HG03159 (cell line): ENCODE measurements around the gene NPVF.
A peak's percentile ranks its signal among the peaks of the same experiment; 100 is the strongest.

Source experiments
- ATAC-seq: cut with Tn5 transposase; IDR thresholded peaks from one replicate; pipeline ENCODE4 v1.9.1; 2021; ENCODE audit warnings: mild to moderate bottlenecking, moderate library complexity; ENCODE audit not compliant: unreplicated experiment

NPVF gene, protein sequence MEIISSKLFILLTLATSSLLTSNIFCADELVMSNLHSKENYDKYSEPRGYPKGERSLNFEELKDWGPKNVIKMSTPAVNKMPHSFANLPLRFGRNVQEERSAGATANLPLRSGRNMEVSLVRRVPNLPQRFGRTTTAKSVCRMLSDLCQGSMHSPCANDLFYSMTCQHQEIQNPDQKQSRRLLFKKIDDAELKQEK

GRCh38 chr7:25228386-25228785, at the start of gene NPVF:
NPVF (minus strand) TSS chr7:25228486; CDS start chr7:25228439, 47 bp downstream.
- ATAC-seq: no peak

DNA sequence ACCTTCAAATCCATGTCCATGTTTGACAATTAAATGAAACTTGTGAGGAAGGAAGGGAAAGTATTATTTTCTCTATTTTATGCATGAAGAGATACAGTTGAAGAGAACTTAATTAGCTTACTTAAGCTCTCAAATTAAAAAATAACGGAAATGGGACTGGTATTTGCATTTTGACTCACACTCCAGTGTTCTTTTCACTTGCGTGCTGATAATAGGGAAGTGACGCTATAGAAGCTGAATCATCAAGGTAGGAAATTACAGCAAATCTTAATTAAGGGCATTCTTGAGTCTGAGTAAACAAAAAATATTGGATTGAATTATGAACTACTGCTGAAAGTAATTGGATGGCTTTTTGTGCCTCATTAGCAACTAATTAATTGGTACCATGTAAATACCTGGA, 44.0 kb upstream of the NPVF start:
- ATAC-seq: no peak

DNA sequence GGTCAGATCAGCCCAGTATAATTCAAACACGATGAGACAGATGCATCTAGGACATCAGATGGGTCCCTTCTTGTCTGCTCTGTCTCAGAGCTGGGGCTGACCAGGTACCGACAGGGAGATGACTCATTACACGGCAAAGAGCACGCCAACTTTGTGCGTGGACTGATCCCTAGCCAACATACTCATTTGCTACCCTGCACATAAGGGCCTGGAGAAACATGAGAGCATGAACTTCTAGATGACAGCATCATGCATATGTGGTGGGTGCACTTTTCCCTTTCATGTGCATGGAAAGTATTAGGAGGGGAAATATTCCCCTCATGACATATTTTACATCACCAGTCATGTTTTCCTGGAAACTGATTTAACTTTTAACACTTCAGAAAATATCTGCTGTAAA, 35.1 kb upstream of the NPVF start:
- no peak for ATAC-seq

GRCh38 chr7:25262586-25262985, 34.3 kb upstream of the NPVF start:
- no peak for ATAC-seq

DNA sequence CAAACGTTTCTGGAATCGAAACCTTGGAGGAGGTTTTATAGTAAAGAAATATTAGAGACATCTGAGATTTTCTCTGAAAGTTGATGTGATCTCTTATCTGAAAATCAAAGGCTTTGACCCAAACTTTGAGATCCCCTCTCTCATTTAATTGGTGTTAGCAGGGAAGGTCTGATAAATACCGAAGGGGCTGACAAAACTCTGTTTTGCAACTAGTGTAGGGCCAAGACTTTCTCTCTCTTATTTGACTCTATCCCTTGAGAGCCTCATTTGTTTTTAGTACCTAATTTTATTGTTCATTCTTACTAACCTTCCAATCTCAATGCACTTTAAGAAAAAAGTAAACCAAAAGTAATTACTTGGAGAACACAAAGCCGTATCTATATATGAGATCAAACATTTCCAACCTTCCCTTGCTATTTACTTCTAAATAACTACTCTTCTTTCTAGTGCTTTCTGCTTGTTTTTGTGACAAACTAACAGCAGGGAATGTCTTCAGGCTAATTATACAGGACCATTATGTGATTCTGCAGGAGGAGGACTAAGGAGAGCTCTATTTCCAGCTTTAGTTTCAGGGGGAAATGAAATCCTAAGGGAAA, 33.4 kb upstream of the NPVF start:
- ATAC-seq: no peak

DNA sequence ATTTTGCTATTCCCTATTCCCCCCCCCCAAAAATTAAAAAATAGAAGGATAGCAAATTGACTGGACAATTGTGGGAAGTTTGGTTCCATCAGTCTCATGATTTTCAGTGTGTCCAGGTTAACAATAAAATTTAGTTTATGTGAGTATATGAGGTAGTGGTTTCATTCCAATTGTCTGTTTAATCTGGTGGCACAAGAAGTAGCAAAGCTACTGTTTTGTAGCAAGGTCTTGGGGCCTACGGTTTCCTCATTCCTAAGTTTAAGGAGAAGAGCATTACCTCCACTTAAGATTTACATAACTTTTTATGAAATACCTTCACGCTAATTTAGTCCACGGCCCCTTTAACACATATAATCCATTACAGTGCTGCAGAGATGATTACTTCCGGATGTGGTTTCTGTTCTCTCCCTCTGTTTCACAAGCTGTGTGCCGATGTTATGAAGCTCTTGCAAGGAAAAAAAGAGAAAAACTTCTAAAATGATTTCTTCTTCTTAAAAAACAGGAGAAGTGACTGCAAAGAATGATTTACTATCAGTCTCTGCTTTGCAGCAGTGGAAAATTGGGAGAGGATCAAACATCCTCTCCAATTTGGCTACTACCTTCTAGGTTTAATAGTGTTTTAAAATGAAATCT, 32.7 kb upstream of the NPVF start:
- ATAC-seq: no peak

GRCh38 chr7:25259487-25260243, 31.4 kb upstream of the NPVF start:
- ATAC-seq: peak; percentile 77

DNA sequence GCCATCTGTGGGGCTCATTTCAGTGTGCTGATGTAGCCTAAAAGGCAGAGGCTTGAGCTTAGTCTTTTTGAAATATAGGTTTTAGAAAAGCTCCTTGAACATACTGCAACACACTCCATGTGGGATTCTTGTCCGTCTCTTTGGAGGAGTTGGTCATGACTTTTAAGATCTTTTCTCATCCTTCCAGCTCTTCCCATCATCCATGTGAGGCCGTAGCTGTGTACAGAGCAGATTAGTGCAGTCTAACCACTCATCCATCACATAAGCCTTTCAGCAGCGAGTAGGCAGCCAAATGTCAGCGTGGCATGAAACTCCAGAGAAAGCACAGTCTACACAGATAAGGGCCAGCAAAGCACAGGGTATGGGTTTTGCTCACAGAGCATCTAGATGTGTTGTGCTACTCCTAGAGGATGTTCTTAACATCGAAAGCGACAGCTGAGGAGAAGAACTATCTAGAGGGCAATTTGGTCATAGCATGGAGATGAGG, 28.1 kb upstream of the NPVF start:
- ATAC-seq: no peak

- ATAC-seq: no peak
Measured at GRCh38 chr7:25255611-25256332, 27.5 kb upstream of the NPVF start.

- no peak for ATAC-seq
Measured at GRCh38 chr7:25254604-25255003, 26.3 kb upstream of the NPVF start.

DNA sequence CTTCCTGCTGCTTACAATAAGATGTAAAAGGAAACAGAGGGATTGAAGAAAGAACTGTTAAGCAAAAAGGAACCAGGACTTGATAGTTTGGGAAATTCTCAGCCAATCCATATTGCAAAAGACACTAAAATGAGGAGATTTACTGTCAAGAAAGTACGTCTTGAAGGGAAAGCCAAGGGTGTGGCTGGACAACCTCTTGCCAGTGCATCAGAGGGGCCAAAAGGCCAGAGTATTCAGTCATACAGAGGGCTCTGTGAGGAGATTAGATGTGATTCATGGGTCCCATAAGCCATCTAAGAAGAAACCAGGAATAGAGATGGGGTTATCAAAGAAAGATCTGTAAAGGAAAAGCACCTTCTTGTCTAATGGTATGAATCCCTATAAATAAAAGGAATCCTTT, 25.4 kb upstream of the NPVF start:
- no peak for ATAC-seq

DNA sequence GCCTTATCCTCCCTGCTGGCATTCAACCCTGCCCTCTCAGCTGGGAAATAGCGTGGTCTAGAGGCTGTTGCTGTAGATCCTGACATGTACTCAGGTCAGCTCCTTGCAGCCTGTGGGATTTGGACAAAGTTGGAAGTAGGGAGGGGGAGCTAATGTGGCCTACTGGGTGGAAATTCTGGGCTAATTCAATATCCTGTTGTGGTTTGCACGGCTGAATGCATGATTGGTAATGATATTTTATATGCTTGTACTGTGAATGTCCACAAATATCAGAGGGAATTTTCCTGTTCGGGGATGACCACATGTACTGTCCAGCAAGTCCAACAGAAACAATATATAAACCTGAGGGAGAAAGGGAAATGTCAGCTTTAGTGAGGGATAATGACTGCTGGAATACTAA, 22.1 kb upstream of the NPVF start:
- ATAC-seq: no peak

GRCh38 chr7:25249772-25250171, 21.5 kb upstream of the NPVF start:
- ATAC-seq: no peak

DNA sequence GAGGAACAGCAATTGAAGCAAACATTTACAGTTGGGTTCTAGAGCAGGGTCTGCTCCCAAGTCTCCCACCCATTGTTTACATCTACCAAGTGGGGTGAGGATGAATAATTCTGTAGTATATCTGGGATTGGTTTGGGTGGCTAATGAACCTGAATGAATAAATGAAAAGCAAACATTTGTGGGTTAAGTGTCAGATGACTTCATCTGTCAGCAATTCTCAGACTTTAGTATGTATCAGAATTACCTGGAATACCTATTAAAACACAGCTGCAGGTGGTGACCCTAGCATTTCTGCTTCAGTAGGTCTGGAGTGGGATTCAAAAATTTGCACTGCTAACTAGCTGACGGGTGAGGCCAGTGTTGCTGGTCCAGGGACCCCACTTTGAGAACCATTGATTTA, 18.0 kb upstream of the NPVF start:
- ATAC-seq: no peak

GRCh38 chr7:25244254-25245033, 16.2 kb upstream of the NPVF start:
- ATAC-seq: no peak

DNA sequence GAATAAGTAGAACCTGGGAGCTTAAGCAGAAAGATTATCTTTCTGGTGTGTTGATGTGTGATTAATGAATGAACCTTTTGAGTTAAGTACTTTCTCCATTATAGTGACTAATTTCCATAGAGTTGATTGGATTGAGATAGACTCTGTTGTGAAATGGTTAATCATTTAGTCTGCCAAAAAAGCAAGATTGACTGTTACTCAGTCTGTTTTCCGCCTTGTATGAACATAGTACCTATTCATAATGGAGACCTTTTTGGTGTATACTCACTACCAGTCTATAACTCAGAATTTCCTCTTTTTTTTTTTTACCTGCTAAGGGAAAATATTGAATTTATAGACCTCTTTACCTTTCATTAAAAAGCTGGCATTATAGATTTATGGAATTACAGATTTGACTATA, 14.4 kb upstream of the NPVF start:
- no peak for ATAC-seq

- ATAC-seq: no peak
Measured at GRCh38 chr7:25240896-25241295, 12.6 kb upstream of the NPVF start.

DNA sequence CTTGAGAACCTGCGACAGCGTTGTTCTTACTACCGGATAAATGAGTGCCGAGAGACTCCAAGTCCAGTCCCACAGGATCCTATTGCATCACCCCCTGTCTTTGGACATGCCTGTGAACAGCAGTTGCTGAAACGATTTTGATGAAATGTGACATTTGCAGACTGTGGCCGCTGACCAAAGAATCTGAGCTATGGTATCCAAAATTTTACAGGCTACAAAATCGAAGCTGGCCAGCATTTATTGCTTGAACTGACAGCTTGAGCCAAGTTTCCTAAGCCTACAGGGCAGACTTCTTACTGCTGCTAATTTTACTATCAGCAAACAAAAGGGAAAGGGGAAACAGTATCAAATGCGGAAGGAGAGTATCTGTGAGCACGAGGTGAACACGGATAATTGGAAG, 12.1 kb upstream of the NPVF start:
- no peak for ATAC-seq

- no peak for ATAC-seq
Measured at GRCh38 chr7:25239888-25240287, 11.6 kb upstream of the NPVF start.

DNA sequence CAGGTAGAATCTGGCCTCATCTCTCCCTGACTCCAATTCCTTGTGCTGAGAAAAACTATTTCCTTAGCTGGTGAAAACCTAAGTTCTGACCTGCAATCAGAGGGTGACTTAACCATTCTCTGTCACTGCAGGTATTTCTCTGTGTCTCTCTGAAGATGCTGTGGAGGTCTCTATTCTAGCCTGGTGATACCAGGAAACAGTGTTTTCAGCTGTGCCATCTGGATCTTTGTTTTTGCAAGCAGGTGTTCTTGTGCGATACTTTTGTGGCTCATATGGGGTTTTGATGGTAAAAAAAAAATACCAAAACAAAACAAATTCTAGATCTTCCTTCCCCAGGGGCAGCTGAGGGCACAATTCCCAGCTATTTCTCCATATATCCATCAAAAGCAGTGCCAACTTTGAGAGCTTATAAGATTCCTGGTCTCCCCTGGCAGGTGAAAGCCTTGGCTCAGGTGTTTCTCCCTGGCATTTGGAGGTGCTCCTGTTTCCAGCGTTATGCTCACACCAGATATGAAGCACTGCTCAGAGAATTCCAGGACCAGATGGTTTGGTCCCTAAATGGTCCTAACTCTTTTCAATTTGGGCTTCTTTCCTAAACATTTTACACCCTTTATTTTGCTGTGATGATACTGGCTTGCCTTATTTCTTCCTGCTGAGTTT, 9.9 kb upstream of the NPVF start:
- no peak for ATAC-seq
